GM12874 (cell line): Measurements from ENCODE around the gene DGCR2.

Experiments
- CTCF ChIP-seq: IDR thresholded peaks from 2 replicates; pipeline ENCODE4 v1.5.1; 2011; ENCODE audit warnings: low read depth, mild to moderate bottlenecking, control low read depth, low read length, moderate library complexity; ENCODE audit not compliant: insufficient read depth

Gene DGCR2

DNA sequence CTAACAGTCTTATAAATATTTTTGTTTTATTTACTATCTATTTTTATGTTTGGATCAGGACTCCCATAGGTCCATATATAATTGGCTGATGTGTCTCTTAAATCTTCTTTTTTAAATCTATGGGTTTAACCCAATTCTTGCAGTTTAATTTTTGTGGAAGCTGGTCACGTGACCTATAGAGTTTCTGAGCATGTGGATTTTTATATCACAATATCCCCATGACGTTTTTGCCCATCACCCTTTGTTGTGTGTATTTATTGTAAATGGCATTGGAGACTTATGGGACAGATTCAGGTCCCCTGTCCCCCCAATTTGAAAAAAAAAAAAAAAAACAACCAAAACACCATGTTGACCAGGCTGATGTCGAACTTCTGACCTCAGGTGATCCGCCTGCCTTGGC is 107.3 kb downstream of the DGCR2 start:
- TF ChIP-seq CTCF = no peak

DNA sequence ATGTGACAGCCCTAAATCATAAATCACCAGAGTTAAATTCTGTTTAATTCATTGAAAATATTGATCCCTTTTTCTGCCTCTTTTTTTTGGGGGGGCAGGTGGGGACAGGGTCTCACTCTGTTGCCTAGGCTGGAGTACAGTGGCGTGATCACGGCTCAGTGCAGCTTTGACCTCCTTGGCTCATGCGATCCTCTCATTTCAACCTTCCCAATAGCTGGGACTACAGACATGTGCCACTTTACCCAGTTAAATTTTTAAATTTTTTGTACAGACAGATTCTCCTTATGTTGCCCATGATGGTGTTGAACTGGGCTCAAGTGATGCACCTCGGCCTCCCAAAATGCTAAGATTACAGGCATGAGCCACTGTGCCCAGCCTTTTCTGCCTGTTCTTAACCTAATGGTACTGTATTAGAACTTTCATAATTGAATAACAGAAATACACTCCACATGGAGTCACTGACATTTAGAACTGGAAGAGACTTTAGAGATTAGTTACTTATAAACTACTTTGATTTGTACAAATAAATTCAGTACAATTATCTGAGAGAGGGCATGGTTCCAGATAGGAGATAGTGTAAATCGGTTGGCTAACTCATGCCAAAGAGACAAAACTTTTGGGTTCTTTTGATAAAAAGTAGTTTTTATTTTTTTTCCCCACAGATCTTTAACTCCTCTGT is 109.8 kb downstream of the DGCR2 start:
- TF ChIP-seq CTCF = no peak

DNA sequence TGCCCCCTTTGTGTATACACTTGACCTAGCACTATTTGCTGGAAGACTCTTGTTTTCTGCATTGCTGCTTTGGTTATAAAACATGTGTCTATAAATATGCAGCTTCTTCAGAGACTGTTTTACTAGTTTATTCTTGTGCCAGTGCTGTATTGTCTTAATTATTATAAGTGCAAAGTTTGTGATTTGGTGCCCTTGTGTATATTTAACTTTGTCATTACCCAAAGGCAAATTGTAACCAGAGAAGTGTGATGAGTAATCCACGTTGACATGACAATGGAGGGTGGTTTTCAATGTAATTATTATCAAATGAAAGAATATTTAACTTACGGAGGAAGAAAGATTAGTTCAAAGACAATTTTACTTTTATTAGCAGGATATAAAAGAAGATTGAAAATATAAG is 111.1 kb downstream of the DGCR2 start:
- TF ChIP-seq CTCF = no peak

- TF ChIP-seq CTCF = no peak
Measured at GRCh38 chr22:19005905-19006304, 116.3 kb downstream of the DGCR2 start.

- TF ChIP-seq CTCF = no peak
Measured at GRCh38 chr22:19004471-19004870, 117.7 kb downstream of the DGCR2 start.

GRCh38 chr22:19003508-19003907 is 118.7 kb downstream of the DGCR2 start:
- no peak for TF ChIP-seq CTCF

DNA sequence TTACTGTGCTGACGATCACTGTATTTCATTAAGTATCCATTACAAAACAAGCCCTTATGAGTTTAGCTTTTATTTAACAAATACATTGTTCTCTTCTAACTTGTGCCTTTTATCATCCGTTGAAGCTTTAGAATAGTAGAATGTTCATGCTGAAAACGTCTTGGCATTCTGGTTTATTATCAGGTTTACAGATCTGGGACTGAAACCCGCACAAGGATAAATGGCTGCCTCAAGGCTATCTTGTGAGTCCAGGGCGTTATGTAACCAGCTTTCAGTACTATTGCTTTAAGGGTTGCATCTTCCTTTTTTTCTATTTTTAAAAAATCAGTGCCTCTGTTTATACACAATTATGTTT is 119.6 kb downstream of the DGCR2 start:
- no peak for TF ChIP-seq CTCF
